OCI-LY1 (cell line): ENCODE results near the gene SDC4.

Source experiments
- CTCF ChIP-seq: fragments of 200-600 bp; sonication (generic), shearing (Covaris generic); IDR thresholded peaks from 2 replicates; pipeline ENCODE4 v1.5.1; 2017; ENCODE audit warnings: mild to moderate bottlenecking, antibody characterized with exemption, low read length, moderate library complexity, mixed read lengths
- EZH2 ChIP-seq: fragments of 200-600 bp; sonication (generic), shearing (Covaris generic); IDR thresholded peaks from 2 replicates; pipeline ENCODE4 v1.8.0; 2017; ENCODE audit warnings: borderline replicate concordance, mixed run types, mild to moderate bottlenecking, antibody characterized with exemption, low read length, moderate library complexity, mixed read lengths

GRCh38 chr20:45337367-45338120, 10.7 kb downstream of the SDC4 start:
- TF ChIP-seq CTCF: no peak
- no peak for TF ChIP-seq EZH2
